ENCODE data around the gene PKNOX2.

The PKNOX2 gene

DNA sequence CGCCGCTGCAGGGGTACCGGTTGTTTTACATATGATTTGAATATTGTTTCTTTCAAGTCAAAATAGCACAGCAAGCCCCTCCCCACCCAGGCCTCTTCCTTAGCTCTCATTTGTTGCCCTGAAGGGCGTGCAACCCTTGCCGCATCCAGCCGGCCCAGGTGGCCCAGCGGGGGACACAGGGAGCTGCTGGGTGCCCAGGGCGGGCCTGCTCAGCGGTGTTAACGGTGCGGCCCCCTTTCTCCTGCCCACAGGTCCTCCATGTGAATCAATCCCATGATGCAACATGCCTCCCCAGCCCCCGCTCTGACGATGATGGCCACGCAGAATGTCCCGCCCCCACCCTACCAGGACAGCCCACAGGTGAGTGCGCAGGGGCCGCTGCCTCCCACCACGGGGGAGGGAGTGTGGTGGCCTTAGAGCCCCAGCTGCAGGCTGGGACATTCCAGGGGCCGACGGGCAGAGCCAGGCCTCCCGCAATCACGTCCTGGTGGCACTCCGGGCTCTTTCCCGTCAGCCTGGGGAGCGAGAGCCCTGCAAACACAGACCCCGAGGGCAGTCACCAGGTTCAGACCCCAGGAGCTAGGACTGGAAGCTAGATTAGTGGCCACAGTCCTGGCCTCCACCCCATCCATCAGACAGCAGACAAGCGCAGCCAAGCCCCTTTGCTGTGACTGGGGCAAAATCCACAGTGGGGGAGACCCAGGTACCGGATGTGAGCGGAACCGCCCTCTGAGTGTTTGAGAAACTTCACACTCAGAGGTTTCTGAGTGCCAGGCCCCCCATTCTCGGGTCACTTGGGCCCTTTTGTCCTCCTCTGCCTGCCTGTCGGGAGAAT, 186.7 kb downstream of the PKNOX2 start:
- no peaks in the 10 kb centered on the region for H3K9me3 Mint-ChIP-seq
- no peak overlapping the region for H3K4me3 Mint-ChIP-seq
- no peaks in the 10 kb centered on the region for H3K36me3 Mint-ChIP-seq
- ATAC-seq: no peak
- peaks cover 5% of the 10 kb centered on the region for H3K4me1 Mint-ChIP-seq
- H3K27me3 Mint-ChIP-seq: peaks cover 22% of the 10 kb centered on the region
- no peak overlapping the region for H3K27ac Mint-ChIP-seq

DNA sequence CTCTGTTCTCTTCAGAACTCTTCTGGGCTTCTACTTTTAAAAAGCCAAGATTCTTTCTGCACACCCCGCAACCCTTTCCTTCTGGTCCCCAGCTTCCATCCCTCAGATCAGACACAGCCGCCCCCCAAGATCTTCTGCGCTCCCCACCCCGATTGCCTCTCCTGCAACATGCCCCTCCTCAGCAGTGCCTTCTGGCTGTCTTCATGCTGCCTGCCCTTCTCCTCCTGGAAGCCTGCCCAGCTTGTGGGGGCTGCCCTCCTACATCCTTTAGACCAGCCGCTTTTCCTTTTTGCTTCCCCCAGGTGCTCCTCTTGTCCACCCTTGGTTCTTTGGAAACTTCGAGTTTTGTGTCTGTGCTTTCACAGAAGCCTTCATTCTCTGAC, 187.3 kb downstream of the PKNOX2 start:
- peaks cover 5% of the 10 kb centered on the region for H3K4me1 Mint-ChIP-seq
- H3K27ac Mint-ChIP-seq: no peak overlapping the region
- H3K36me3 Mint-ChIP-seq: no peaks in the 10 kb centered on the region
- no peak overlapping the region for H3K4me3 Mint-ChIP-seq
- ATAC-seq: no peak
- peaks cover 22% of the 10 kb centered on the region for H3K27me3 Mint-ChIP-seq
- H3K9me3 Mint-ChIP-seq: no peaks in the 10 kb centered on the region

DNA sequence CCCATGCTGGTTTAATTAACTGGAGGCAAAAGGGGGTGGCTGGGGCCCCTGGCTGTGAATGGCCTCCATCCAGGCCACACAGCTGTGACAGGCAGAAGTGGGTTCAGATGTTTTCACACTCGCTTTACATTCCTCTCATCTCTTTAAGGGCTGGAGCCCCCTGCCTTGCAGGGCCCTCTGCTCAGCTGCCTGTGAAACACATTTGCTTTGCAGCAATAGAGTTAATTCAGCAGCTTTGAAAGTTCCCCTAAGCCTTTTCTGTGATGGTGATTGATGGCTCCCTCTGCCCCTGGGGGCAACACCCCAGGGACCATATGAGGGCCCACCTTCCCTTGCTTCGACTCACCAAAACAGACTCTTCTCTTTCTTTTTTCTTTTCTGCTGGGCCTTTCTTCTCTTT, 192.2 kb downstream of the PKNOX2 start:
- Mint-ChIP-seq H3K4me3 (no peak overlapping the region), H3K27ac (no peak overlapping the region), H3K27me3 (peaks cover 29% of the 10 kb centered on the region), H3K9me3 (no peaks in the 10 kb centered on the region), H3K4me1 (no peaks in the 10 kb centered on the region), H3K36me3 (no peaks in the 10 kb centered on the region)
- no peak for ATAC-seq

DNA sequence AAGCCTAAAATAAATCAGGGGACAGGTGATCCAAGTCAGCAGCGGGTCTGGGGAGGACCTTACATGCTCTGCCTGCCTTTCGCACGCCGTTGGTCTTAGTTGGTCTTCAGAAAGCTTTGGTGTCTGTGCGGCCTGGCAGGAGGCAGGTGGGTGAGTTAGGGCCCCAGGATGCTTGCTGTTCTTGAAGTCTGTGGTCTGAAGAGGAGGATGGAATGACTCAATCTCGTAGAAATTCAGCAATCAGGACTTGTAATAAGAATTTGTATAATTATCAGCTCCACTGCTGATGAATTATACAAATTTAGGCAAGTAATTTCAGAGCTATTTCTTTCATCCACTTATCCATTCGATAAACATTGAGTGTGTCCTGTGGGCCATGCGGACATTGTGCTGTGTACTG, 193.0 kb downstream of the PKNOX2 start:
- H3K4me3 Mint-ChIP-seq: no peak overlapping the region
- H3K27me3 Mint-ChIP-seq: peaks cover 22% of the 10 kb centered on the region
- H3K36me3 Mint-ChIP-seq: no peaks in the 10 kb centered on the region
- no peak for ATAC-seq
- no peak overlapping the region for H3K27ac Mint-ChIP-seq
- H3K4me1 Mint-ChIP-seq: no peaks in the 10 kb centered on the region
- H3K9me3 Mint-ChIP-seq: no peaks in the 10 kb centered on the region

DNA sequence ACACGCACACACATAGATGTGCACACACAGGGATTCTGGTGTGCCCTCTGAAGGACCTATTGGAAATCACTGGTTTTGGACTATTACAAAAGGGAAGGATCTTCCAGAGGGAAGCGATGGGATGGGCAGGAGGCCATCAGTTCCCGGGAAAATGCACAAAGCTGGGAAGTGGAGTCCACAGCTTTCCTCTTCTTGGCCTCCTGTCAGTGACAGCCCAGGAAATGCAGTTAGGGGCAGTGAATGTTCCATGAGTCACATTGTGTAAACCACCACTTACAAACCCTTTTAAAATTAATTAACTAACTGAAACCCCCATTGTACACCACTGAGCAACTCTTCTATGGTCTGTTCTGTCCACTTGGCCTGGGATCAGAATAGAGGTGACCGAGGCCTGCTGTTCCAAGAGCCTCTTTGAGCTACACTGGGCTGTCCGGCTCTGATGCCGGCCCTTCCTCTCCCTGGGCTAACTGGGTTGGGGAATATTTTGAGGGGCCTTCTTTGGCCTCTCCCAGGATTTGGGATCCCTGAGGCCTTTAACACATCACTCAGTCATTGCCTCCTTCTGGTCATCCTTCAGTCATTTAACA, 193.8 kb downstream of the PKNOX2 start:
- no peaks in the 10 kb centered on the region for H3K9me3 Mint-ChIP-seq
- H3K4me3 Mint-ChIP-seq: no peak overlapping the region
- H3K36me3 Mint-ChIP-seq: no peaks in the 10 kb centered on the region
- no peak overlapping the region for H3K27ac Mint-ChIP-seq
- H3K4me1 Mint-ChIP-seq: no peaks in the 10 kb centered on the region
- no peak for ATAC-seq
- H3K27me3 Mint-ChIP-seq: peaks cover 22% of the 10 kb centered on the region

DNA sequence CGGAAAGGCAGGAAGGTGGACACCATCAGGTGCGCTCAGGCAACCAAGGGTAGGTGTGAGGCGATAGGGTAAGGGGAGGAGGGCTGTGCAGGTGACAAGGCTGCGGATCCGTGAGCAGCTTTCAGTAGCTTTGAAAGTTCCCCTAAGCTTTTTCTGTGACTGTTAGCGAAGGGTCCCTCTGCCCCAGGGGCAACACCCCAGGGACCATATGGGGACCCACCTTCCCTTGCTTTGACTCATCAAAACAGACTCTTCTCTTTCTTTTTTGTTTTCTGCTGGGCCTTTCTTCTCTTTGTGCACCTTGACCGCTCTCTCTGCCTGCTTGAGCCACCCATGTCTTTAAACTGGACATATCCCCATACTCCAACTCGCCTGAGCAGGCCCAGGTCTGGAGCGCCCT, 194.6 kb downstream of the PKNOX2 start:
- peak; percentile 31 for ATAC-seq
- Mint-ChIP-seq H3K4me1 (no peaks in the 10 kb centered on the region), H3K9me3 (no peaks in the 10 kb centered on the region), H3K36me3 (no peaks in the 10 kb centered on the region), H3K27ac (no peak overlapping the region), H3K27me3 (peaks cover 22% of the 10 kb centered on the region), H3K4me3 (no peak overlapping the region)

- Mint-ChIP-seq H3K36me3 (no peaks in the 10 kb centered on the region), H3K27me3 (peaks cover 22% of the 10 kb centered on the region), H3K27ac (no peak overlapping the region), H3K4me1 (no peaks in the 10 kb centered on the region), H3K9me3 (no peaks in the 10 kb centered on the region), H3K4me3 (no peak overlapping the region)
- ATAC-seq: no peak
These were observed 195.5 kb downstream of the PKNOX2 start for GRCh38 chr11:125360066-125360465.

GRCh38 chr11:125364121-125364826, 199.7 kb downstream of the PKNOX2 start:
- no peak for ATAC-seq
- Mint-ChIP-seq H3K27ac (no peak overlapping the region), H3K4me1 (no peaks in the 10 kb centered on the region), H3K4me3 (no peak overlapping the region), H3K9me3 (no peaks in the 10 kb centered on the region), H3K36me3 (no peaks in the 10 kb centered on the region), H3K27me3 (peaks cover 15% of the 10 kb centered on the region)

GRCh38 chr11:125365196-125365931, 200.8 kb downstream of the PKNOX2 start:
- Mint-ChIP-seq H3K27me3 (peaks cover 14% of the 10 kb centered on the region), H3K4me1 (no peaks in the 10 kb centered on the region), H3K27ac (no peak overlapping the region), H3K4me3 (no peak overlapping the region), H3K36me3 (no peaks in the 10 kb centered on the region), H3K9me3 (no peaks in the 10 kb centered on the region)
- no peak for ATAC-seq

DNA sequence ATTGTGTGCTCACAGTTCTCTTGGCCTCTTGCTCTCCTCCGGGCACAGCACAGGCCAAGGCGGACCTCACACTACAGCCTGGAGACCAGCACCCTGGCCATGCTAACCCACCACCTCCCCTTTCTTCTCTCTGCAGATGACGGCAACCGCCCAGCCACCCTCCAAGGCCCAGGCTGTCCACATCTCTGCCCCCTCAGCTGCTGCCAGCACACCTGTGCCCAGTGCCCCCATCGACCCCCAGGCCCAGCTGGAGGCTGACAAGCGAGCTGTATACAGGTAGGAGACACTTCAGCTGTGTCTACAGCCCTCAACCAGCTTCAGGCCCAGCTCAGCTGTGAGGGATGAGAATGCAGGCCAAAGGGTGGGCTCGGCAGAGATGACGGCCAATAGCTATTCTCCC, 203.2 kb downstream of the PKNOX2 start:
- H3K36me3 Mint-ChIP-seq: no peaks in the 10 kb centered on the region

GRCh38 chr11:125368757-125369156, 204.2 kb downstream of the PKNOX2 start:
- no peak overlapping the region for H3K4me3 Mint-ChIP-seq
- no peaks in the 10 kb centered on the region for H3K9me3 Mint-ChIP-seq
- no peaks in the 10 kb centered on the region for H3K4me1 Mint-ChIP-seq
- peaks cover 45% of the 10 kb centered on the region for H3K27me3 Mint-ChIP-seq
- no peak overlapping the region for H3K27ac Mint-ChIP-seq
- ATAC-seq: no peak
- H3K36me3 Mint-ChIP-seq: no peaks in the 10 kb centered on the region

More for the DNA sequence above, 203.2 kb downstream of the PKNOX2 start:
- no peak overlapping the region for H3K27ac Mint-ChIP-seq
- H3K27me3 Mint-ChIP-seq: peaks cover 35% of the 10 kb centered on the region
- no peaks in the 10 kb centered on the region for H3K4me1 Mint-ChIP-seq
- H3K4me3 Mint-ChIP-seq: no peak overlapping the region
- no peak for ATAC-seq
- no peaks in the 10 kb centered on the region for H3K9me3 Mint-ChIP-seq

GRCh38 chr11:125369808-125370207, 205.3 kb downstream of the PKNOX2 start:
- no peak for ATAC-seq
- Mint-ChIP-seq H3K4me3 (no peak overlapping the region), H3K36me3 (no peaks in the 10 kb centered on the region), H3K27ac (no peak overlapping the region), H3K9me3 (no peaks in the 10 kb centered on the region), H3K4me1 (no peaks in the 10 kb centered on the region), H3K27me3 (peaks cover 48% of the 10 kb centered on the region)

DNA sequence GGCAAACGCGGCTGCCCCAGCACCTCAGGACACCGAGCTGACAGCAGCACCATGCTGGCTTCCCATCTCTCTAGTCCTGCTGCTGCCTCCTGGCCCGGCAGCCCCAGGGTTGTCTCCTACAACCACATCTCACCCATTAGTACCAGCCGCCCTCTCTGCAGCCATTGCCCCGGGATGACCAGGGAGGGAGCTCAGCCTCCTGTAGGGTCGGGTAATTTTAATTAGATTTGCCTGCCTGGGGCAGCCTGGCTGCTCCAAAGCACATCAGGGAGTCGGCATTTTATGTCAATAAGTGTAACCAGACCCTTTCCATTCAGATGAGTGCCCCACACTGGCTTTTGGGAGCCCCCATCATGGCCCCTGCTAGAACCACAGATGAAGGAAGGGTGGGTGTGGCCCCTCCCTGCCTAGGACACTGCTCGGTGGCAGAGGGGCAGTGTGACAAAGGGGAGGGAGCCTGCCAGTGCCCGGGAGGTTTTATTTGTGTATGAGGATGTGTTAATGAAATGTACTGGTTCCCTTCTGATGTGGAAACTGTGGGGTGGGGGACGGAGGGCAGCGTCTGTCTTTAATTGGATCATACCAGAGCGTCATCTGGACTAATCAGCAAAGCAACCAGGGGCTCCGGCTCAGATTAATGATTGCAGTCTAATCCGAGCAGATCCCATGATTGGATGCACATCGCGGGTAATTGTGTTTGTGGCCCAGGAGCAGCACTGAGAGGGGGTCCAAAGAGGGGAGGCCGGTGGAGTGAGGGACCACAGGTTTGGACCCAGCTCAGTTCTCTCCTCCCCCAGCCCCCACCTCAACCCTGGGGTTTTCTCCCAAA, 206.2 kb downstream of the PKNOX2 start:
- no peak for ATAC-seq
- Mint-ChIP-seq H3K9me3 (no peaks in the 10 kb centered on the region), H3K4me3 (no peak overlapping the region), H3K27ac (no peak overlapping the region), H3K4me1 (no peaks in the 10 kb centered on the region), H3K36me3 (no peaks in the 10 kb centered on the region), H3K27me3 (peaks cover 57% of the 10 kb centered on the region)

- no peak for ATAC-seq
- H3K4me1 Mint-ChIP-seq: no peaks in the 10 kb centered on the region
- no peaks in the 10 kb centered on the region for H3K9me3 Mint-ChIP-seq
- no peak overlapping the region for H3K4me3 Mint-ChIP-seq
- no peaks in the 10 kb centered on the region for H3K36me3 Mint-ChIP-seq
- no peak overlapping the region for H3K27ac Mint-ChIP-seq
- peaks cover 64% of the 10 kb centered on the region for H3K27me3 Mint-ChIP-seq
These were observed 206.9 kb downstream of the PKNOX2 start for GRCh38 chr11:125371431-125371935.

All from stimulated activated memory B cell treated with anti-CD40 and anti-IgM and Interleukin-4, amounts not matched to agents 10 μg/mL and 1 μg/mL and 100 μg/mL, for 72 hours (primary cell).